ENCODE results near the gene EIF4G3. TPM values are rescaled to one million over a fixed set of nuclear protein-coding genes. Genes with fewer than 3 reads are reported as not detected.
"Not testable (repeated sequence)": the region's sequence is repeated elsewhere in the genome, so short reads cannot be mapped to it uniquely, and the experiment has no call there.

EIF4G3 gene
- total RNA-seq, 1 experiment from 2014 or later, result 72.0 TPM

GRCh38 chr1:21091053-21091690, 85.5 kb downstream of the EIF4G3 start:
- H3K79me2 ChIP-seq (ENCODE audit: insufficient read depth, low read length), result not testable (repeated sequence)

More at GRCh38 chr1:21091053-21091690, 85.5 kb downstream of the EIF4G3 start:
- not testable (repeated sequence) for H2AK5ac ChIP-seq (ENCODE audit: insufficient read length, low read length); H3K4me3 Mint-ChIP-seq; H3K27me3 Mint-ChIP-seq (ENCODE audit: low read depth); H4K91ac ChIP-seq (ENCODE audit: insufficient read length, low read depth, low read length); H2AFZ ChIP-seq (ENCODE audit: low read length); H3K4ac ChIP-seq (ENCODE audit: low read depth, low read length); H3K27me3 ChIP-seq (ENCODE audit: insufficient read depth, low read length); H3T11ph ChIP-seq (ENCODE audit: low read length); H3K9me3 ChIP-seq (ENCODE audit: control insufficient read depth, low read depth, low read length); H2BK5ac ChIP-seq (ENCODE audit: insufficient read length, low read length); H3K27ac ChIP-seq (ENCODE audit: insufficient read length, low read depth, low read length); H4K8ac ChIP-seq (replicated peaks; ENCODE audit: insufficient read length, low read depth, low read length); H3K79me1 ChIP-seq (ENCODE audit: insufficient read depth, low read depth, low read length, poor library complexity, severe bottlenecking); H2BK12ac ChIP-seq (ENCODE audit: insufficient read length, low read depth, low read length); H3K4me2 ChIP-seq (ENCODE audit: insufficient read depth, insufficient read length, low read length); H4K5ac ChIP-seq (ENCODE audit: insufficient read length, low read depth, low read length); H3K9ac ChIP-seq (ENCODE audit: extremely low read depth, insufficient read length, low read length); H3K4me1 ChIP-seq (ENCODE audit: insufficient read depth, low read length); H2BK120ac ChIP-seq (ENCODE audit: low read depth, low read length, poor library complexity, severe bottlenecking); H3K14ac ChIP-seq (ENCODE audit: insufficient read depth, low read length); H3K56ac ChIP-seq (ENCODE audit: insufficient read length, low read depth, low read length); H3K23ac ChIP-seq (ENCODE audit: insufficient read length, low read depth, low read length); H4K20me1 ChIP-seq (ENCODE audit: control insufficient read depth, insufficient read depth, insufficient read length); DNase-seq; H2BK15ac ChIP-seq (ENCODE audit: low read depth, low read length); H3K18ac ChIP-seq (ENCODE audit: insufficient read length, low read depth, low read length); H3K23me2 ChIP-seq (ENCODE audit: insufficient read length, low read depth, low read length, poor library complexity, severe bottlenecking); H2BK20ac ChIP-seq (ENCODE audit: low read depth, low read length, poor library complexity, severe bottlenecking)
- WGBS (ENCODE audit: extremely low coverage, insufficient read length, low lambda C conversion rate), result no CpG with 5 or more reads among the region's 11 CpGs
- Mint-ChIP-seq H3K9me3 (peaks cover 7 to 14% of the 10 kb centered on the region in 2 experiments; a peak in 3 of 5 replicates), H3K27ac (peak overlapping the region in 2 of 3 experiments; percentile 28 to 82; a peak in 4 of 7 replicates), H3K4me1 (peaks cover 5 to 15% of the 10 kb centered on the region in 2 experiments; a peak in 3 of 4 replicates), H3K36me3 (ENCODE audit: insufficient read depth in 1 of 3, low read depth in 3 of 3) (peaks cover 19 to 38% (median 37%) of the 10 kb centered on the region in 3 experiments)
